ENCODE measurements around the gene SARNP.
"Not testable (repeated sequence)": the region's sequence is repeated elsewhere in the genome, so short reads cannot be mapped to it uniquely, and the experiment has no call there.

SARNP gene

DNA sequence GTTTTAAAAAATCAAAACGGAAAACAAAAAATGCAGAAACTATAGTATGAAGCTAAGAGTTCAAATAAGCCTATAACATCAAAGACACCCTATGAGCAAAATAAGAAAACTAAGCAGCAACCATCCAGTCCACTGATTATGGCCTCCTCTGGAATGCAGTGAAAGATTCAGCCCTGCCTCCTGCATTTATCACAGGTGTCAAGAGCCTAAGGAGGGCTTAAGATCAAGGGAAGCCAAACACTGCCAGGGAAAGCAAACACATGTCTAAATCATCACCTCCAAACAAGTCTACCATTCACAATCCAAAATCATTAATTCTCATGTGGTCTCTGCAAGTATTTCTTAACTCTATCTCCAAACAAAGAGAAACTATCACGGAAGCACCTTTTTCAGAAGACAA is 28.4 kb downstream of the SARNP start:
- no peak for DNase-seq

DNA sequence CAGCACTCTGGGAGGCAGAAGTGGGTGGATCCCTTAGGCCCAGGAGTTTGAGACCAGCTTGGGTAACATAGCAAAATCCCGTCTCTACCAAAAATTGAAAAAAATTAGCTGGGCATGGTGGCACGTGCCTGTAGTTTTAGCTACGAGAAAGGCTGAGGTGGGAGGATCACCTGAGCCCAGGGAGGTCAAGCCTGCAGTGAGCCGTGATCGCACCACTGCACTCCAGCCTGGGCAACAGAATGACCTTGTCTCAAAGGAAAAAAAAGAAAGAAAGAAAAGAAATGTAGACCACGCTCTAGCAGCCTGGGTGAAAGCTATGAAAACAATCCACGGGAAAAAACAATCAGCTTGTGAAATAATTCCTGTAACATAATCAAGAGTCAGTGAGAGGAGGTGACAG is 29.0 kb downstream of the SARNP start:
- no peak for DNase-seq

DNA sequence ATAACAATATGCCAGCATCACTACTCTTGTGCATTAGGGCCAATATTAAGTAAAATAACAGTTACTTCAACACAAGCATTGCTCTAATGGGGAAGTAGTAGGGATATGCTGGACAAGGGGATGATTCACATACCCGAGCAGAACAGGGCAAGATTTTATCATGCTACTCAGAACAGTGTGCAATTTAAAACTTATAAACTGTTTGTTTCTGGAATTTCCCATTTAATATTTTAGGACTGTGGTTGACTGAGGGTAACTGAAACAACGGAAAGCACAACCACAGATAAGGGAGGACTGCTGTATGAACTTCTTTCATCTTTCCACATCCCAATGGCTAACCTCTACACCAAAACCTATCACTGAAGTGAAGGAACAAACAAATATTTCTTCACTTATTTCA is 36.8 kb downstream of the SARNP start:
- no peak for DNase-seq

DNA sequence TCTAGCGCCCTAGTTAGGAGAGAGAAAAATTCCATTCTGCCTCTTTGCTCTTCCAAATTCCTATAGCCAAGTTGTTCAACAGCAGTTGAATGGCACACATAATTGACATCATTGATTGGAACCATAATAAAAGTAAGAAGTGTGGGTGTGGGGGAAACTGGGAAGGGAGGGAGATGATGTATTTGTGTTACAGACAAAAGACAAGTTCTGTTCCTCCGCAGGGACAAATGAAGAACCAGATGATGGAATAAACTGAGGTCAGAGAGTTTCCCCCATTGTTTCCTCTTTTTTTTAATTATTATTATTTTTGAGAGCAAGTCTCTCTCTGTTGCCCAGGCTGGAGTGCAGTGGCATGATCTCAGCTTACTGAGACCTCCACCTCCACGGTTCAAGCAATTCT is 39.7 kb downstream of the SARNP start:
- DNase-seq = no peak

DNA sequence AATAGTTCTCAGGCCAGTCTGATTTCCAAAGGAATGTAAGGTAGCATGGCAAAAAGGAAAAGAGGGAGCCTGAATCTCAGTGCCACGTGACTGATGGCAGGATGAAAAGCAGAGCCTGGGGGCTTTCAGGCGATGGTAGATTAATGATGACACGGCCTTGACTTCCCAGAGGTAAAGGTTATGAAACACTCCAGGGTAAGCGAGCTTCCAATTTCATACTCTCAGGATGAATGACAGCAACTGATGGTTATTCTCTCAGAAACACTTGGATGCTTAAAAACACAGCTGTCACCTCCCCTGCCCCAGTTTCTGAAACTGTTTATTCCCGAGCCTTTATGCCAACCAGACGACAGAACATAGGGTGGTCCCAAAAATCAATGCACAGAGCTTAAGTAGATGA is 45.8 kb downstream of the SARNP start:
- DNase-seq = no peak

DNA sequence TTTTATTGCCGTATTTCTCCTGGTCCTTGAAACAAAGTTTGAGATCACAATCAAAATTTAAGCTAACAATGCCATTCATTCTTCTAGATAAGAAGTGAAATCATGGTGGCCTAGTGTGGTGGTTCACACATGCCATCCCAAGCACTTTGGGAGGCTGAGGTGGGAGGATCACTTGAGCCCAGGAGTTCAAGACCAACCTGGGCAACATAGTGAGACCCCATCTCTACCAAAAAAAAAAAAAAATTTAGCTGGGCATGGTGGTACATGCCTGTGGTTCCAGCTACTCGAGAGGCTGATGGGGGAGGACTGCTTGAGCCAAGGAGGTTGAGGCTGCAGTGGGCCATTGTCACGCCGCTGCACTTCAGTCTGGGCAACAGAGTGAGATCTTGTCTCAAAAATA is 50.4 kb downstream of the SARNP start:
- DNase-seq = no peak

DNA sequence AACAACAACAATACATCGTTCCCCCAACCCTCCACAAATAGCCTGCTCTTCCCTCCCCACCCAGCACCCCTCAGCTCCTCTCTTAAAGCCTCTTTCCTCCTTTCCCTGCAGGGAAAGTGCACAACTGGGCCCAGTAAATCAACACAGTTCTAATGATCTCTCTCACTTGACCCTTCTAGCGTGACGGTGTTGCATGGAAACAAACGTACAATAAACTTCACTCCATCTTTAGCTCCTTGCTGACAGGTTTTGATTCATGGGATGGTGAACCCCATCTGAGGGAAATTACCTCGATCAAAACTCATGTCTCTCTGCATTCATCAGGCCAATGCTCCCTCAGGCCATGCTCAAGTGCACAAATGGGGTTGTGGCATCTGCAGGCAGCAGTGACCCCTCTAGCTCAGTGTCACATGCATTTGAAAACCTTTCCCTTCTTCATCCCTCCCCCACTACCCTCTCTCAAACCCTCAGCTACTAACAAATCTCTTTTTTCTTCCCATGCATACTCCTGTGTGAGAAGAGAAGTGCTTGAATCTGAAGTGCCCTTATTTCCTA is 51.7 kb downstream of the SARNP start:
- DNase-seq = no peak

DNA sequence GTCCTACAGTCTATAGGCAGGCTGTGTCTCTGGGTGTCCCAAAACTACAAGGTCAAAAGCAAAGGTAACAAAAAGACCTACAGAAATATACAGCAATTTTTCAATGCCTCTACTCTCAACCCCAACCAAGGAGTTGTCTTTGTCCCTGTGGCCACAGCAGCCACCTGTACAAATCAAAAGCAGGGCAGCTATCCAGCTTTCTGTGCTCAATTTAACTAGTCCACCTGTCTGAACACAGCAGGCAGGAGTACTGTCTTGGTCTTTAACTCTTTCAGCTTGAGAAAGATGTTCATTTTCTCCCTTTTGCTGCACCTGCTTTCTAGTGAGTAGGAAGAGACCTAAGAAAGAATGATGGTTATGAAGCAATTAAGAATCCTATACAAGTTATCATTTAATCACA is 54.9 kb downstream of the SARNP start:
- DNase-seq = no peak

DNA sequence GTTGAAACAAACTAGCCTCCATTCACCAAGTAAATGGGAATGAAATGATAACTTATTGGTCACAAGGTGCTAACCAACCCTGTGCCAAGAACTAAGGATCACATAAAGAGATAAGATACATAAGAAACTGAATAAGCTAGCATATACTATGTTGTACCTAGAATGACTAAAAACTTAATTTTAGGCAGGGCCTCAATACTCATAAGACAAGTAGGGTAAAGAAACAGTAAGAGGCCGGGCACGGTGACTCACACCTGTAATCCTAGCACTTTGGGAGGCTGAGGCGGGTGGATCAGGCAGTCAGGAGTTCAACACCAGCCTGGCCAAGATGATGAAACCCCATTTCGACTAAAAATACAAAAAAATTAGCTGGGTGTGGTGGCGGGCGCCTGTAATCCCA is 56.9 kb downstream of the SARNP start:
- no peak for DNase-seq

DNA sequence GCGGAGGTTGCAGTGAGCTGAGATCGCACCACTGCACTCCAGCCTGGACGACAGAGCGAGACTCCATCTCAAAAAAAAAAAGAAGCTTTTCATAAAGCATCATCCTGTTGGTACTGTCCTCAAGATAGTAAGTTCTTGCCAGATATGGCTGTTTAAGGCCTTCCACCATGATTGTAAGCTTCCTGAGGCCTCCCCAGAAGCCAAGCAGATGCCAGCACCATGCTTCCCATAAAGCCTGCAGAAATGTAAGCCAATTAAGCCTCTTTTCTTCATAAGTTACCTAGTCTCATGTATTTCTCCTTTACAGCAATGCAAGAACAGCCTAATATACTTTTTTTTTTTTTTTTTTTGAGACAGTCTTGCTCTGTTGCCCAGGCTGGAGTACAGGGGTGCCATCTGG is 58.9 kb downstream of the SARNP start:
- DNase-seq = not testable (repeated sequence)

DNA sequence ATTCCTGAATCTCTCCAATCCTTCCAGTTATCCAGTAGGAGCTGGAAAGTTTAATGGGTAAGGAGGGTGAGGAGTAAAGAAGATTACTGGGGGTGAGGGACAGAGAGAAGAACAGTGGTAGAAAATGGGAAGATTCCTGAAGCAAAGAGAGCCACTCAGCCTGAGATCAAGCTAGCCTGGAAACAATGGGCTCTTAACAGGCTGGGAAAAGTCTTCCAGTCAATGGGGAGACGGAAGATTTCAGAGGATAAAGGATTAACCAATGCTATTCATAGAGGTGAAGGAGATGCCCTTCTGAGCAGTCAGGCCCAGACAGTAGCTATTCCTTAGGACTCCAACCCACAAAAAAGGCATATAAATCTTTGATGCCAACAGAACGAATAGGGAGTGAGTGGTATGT is 59.8 kb downstream of the SARNP start:
- no peak for DNase-seq

DNA sequence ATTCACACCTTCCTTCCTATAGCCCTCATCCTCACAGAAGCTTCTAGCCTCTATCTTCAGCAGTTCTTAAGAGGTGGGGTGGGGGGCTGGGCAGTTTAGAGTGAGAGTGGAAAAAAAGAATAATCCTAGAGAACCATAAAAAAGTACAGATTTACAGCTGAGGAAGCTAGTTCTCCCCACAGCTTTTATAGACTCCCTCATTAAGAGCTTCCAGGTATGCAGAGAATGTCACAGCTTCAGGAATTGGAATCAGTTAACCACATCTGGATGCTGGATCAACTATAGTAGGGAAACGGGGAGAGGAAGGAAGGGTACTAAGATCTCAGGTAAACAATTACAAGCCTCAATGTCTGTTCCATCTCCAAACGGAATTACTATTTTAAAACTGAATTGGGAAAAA is 62.3 kb downstream of the SARNP start:
- no peak for DNase-seq

DNA sequence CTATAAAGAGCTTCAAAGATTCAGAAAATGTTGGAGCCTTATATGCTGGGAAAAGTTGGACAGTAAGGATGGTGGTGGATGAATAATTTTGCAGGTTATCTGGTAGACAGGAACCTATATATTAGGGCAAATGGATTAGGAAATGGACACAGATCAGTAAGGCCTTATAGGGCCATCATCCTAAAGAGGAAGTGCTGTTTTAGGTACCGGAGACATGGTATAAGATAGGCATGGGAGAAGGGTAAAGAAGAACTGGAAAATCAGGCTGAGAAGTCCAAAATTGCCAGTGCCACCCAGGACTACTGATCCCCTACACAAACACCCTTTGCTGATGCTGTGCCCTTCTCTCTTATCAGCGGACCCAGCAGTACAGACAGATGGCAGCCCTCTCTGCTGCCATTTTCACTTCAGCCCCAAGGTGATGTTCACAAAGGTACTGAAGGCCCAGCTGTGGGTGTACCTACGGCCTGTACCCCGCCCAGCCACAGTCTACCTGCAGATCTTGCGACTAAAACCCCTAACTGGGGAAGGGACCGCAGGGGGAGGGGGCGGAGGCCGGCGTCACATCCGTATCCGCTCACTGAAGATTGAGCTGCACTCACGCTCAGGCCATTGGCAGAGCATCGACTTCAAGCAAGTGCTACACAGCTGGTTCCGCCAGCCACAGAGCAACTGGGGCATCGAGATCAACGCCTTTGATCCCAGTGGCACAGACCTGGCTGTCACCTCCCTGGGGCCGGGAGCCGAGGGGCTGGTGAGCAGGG is 69.1 kb downstream of the SARNP start:
- DNase-seq = no peak

DNA sequence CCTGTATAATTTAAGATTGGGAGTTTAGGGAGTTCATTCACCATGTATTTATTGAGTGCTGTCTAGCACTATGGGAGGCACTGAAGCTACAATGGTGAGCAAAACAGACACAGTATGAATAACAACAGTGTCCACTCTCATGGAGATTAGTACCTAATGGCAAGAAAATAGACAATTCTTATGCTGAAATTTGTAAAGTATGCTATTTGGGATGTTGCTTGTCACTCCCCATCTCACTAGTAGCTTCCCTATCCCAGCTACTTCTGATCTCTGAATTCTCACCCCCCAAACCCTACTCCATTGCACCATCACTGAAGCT is 70.7 kb downstream of the SARNP start:
- DNase-seq = no peak

DNA sequence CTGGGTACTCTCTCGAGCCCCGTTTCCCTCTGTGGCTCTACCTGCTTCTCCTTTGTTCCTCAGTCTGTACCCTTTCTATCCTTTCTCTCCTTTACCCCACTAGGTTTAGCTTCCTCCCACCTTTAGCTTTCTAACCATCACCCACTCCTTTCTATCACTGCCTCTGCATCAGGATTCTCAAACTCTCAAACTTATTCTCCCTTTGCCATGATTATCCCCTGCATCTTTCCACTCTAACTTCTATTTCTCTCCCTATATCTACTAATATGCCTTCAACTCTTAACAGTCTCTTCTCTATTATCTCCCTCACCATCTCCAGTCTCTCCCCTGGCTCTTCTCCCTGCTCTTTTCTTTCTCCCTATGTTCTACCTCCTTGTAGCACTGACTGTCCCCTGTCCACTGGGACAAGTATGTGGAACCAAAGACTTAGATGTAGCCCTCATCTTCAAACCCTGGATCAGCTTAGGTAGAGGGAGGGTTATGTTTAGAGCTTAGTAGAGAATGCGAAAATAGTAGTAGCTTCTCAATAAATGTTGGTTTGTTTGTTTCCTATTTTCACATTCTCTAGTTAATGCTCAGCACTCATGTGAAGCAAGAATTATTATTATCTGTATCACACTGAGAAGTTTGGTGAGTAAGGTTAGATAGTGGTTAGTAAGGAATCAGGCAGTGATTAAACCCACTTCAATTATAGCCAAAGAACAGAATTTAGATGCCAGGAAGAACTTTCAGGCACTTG is 71.2 kb downstream of the SARNP start:
- no peak for DNase-seq

DNA sequence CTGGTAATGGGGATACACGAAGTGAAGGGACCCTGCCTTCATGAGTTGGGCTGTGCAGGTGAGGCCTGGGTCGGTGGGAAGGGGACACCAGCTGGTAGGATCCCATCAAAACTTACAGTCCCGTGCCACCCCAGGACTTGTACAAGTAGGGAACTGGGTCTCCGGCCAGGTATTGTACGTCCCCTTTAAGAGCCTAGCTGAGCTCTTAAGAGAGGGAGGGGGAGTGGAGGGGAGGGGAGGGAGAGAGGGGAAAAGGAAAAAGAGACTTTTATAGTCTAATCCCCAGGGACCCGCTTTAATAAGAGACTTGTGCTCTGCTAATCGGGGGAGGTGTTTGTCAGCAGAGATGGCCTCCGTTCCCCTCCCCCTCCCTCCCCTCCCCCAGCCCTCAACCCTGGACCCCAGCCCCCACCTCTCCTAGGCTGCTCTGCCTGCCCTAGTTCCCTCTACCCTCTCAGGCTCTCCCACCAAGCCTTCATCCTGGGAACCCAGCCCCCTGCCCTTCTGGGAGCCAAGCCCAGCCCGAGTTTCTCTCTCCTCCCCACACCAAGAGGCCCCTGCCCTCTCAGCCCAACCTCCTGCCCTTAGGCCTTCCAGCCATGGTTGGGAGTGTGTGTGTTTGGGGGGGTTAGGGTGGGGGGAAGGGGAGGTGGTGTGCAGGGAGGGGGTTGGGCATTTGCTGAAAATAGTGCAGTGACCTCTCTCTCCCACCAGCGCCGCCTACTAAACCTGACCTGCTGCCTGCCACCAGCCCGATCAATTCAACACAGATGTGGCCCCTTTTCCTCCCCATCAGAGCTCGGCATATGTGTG is 72.0 kb downstream of the SARNP start:
- DNase-seq = no peak

DNA sequence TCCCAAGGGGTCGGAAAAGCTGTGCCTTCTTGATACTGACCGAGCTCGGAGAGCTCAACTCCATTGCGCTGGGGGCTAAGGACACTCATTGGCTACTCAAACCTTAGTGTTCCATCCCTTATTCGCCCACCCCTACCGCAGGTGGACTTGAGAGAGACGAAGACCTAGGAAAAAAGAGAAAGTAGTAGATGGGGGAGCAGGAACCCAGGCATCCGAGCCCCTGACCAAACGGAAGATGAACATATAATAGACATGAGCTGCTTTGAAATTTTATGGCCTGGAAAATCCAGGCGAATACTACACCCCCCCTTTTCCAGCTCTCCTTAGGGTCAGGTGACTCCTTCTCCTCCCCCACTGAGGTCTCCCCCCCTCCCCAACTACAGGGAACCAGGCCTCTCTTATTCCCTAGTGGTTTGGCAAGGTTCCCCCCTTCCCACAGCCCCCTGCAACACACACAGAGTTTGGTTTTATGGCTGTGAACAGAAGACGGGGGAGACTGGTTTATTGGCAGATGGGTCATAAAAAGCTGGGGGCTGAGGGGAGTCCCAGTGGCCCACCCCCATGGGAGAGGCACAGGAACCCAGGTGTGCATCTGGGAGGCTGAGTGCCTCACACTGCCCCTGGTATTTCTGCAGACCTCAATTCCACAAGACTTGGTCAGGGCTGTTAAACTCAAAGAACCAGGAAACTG is 73.0 kb downstream of the SARNP start:
- no peak for DNase-seq

DNA sequence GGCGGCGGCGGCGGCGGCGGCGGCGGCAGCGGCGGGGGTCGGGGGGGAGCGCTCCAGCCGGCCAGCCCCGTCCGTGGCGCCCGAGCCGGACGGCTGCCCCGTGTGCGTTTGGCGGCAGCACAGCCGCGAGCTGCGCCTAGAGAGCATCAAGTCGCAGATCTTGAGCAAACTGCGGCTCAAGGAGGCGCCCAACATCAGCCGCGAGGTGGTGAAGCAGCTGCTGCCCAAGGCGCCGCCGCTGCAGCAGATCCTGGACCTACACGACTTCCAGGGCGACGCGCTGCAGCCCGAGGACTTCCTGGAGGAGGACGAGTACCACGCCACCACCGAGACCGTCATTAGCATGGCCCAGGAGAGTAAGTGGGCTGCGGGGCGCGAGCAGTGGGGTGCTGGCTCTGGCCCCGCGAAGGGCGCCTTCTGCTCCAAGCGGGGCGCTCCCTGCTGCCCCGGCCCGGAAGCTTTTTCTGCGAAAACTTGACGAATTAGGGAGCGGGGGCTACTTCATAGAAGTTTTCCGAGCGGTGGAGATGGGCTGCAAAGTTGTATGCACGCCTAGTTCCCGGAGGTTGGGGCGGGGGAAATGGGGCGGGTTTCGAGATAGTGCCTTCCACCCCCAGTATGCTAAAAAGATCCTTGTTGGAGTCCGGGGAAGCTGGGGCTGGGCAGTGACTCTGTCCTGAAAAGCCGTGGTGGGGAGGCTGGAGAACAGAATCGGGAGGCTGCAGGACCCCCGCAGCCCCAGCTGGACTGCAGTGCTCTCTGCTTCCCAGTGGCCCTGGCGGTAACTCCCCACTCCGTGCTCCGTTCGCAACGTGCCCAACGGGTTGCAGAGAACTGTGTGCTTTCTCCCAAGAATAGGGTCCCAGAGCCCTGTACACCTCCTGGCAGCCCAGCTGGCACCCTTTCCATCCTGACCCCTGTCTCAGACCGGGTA is 73.9 kb downstream of the SARNP start:
- peak; percentile 71 for DNase-seq

DNA sequence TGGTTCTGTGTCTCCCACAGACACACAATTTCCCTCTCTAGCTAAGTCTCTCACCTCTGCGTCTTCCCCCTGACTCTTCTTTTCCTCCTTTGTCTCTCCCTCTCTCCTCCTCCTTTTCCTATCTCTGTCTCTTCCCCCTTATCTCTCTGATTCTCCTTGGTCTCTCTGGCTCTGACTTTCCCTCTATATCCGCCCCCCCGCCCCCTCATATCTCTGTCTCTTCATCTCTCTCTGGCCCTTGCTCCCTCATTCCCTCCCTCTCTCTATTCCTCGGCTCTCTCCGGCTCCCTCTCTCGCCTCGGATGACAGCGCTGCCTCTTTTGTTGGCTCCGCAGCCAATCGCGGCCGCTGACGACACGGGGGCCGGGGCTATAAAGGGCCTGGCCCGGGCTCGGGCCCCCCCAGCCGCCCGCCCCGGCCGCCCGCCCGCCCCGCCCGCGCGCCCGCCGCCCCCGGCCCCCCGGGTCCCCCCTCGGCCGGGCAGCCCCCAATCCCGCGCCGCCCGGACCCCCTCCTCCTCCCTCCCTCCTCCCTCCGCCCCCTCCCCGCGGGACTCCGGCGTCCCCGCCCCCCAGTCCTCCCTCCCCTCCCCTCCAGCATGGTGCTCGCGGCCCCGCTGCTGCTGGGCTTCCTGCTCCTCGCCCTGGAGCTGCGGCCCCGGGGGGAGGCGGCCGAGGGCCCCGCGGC is 74.7 kb downstream of the SARNP start, which contains the start of gene GDF11:
GDF11 (plus strand) TSS at position 404 of the 687 bp plus-strand sequence; CDS start at position 599, 195 bp downstream.
- DNase-seq = peak; percentile 82

DNA sequence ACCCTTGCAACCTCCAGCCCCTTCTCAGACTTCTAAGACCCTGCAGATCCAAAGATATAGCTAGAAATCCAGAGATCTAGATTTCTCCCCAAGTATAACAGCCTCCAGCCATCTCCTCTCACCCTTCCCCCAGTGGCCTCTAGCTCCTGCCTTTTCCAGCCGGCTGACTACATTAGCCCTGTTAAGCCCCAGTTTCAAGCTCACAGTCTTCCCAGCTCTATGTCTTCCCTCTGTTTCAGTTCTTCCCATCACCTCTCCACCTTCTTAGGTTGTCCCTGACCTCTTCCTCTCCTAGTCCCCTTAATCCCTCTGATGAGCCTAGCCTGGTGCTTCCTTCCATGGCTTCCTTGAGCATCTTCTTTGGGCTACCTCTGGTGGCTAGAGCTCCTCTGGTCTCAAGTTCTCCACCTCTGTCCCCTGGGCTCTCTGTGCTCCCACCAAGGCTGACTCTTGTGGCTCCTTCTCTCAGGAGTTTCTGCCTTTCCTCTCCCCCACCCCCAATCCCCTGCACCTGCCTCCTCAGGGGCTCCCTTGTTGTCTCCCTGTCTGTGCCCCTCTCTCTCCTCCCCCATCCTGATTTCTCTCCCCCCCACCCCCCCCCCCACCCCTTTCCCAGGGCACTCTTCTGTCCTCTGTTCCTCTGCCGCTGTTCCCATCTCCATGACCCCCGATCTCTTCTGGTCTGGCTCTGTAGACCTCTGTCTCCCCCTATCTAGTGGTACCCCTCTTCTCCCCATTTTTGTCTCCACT is 75.4 kb downstream of the SARNP start:
- DNase-seq = no peak

All from NCI-H226 (cell line).